HepG2 (cell line): ENCODE measurements around the gene CD86. TPM values are rescaled to one million over a fixed set of nuclear protein-coding genes. Genes with fewer than 3 reads are reported as not detected.

Experiments used
- ATAC-seq: fragments of 200-7000 bp; cut with Tn5 transposase; 3 replicates; pipeline ENCODE4 v1.9.1; 2020; ENCODE audit warnings: mild to moderate bottlenecking, moderate library complexity
- BruUV-seq: library from RNA; stranded (reverse); fragments of 400-500 nt; replicated peaks from 2 replicates; lab custom pipeline; 2021; lab: Mats Ljungman, UMichigan
- CTCF ChIA-PET: fragments of 300-600 bp; formaldehyde crosslinking; extraction: SDS; loops from one replicate; lab custom pipeline; 2021; ENCODE audit warnings: low total read pairs, inconsistent platforms, low intra/inter-chr PET ratio; lab: Yijun Ruan, JAX
- POLR2A ChIA-PET: fragments of 350-600 bp; sonication (Branson Sonifier 250); formaldehyde crosslinking; loops from one replicate; lab custom pipeline; 2020; ENCODE audit warnings: antibody characterized with exemption, inconsistent platforms; lab: Yijun Ruan, JAX
- DNase-seq: peaks from one replicate; pipeline ENCODE4 v3.0.0-alpha.2; 2015; ENCODE audit warnings: low spot score
- FAIRE-seq: peaks from 3 replicates; lab custom pipeline; 2011; peaks lifted over from hg19 to GRCh38; lab: Jason Lieb, UNC
- H2AFZ ChIP-seq: one replicate; pipeline ENCODE4 v1.6.1; 2011; ENCODE audit warnings: low read length, inconsistent platforms
- H3K27ac ChIP-seq: fragments of 300-600 bp; 3 replicates; pipeline ENCODE4 v1.8.0; 2011; ENCODE audit warnings: mixed run types, mild to moderate bottlenecking, mixed read lengths, low read length, inconsistent platforms; ENCODE audit not compliant: insufficient read depth; ENCODE audit errors: extremely low read length
- H3K27me3 ChIP-seq, 2 experiments: fragments of 200-600 bp in 1 of 2; 2 replicates in 1 of 2; 3 replicates in 1 of 2; pipeline versions ENCODE4 v1.6.0 to v1.8.0; 2011; ENCODE audit warnings: low read length in 2 of 2, mild to moderate bottlenecking in 2 of 2, moderate library complexity in 2 of 2, inconsistent platforms in 1 of 2; ENCODE audit not compliant: insufficient read depth in 2 of 2, control insufficient read depth in 1 of 2
- H3K36me3 ChIP-seq, 2 experiments: fragments of 200-600 bp in 1 of 2; replicated peaks in 1 of 2; 2 replicates in 1 of 2; 3 replicates in 1 of 2; pipeline versions ENCODE4 v1.5.1 to v1.8.0; 2011; ENCODE audit warnings: low read length in 2 of 2, inconsistent platforms in 1 of 2; ENCODE audit not compliant: insufficient read depth in 2 of 2, control insufficient read depth in 1 of 2
- H3K4me1 ChIP-seq: 2 replicates; pipeline ENCODE4 v1.5.1; 2012; ENCODE audit warnings: low read length, inconsistent platforms; ENCODE audit not compliant: insufficient read depth
- H3K4me2 ChIP-seq: 2 replicates; pipeline ENCODE4 v1.6.0; 2011; ENCODE audit warnings: low read depth, low read length, inconsistent platforms
- H3K4me3 ChIP-seq, 3 experiments: fragments of 200-600 bp in 1 of 3; sonication (generic), shearing (Covaris generic) in 1 of 3; replicated peaks in 1 of 3; 2 replicates each; pipeline ENCODE4 v1.5.1; 2011 to 2016; ENCODE audit warnings: low read length in 3 of 3, inconsistent platforms in 2 of 3, low read depth in 2 of 3, mild to moderate bottlenecking in 2 of 3, control low read depth in 1 of 3, mixed read lengths in 1 of 3; ENCODE audit not compliant: insufficient read depth in 1 of 3
- H3K79me2 ChIP-seq: one replicate; pipeline ENCODE4 v1.6.1; 2011; ENCODE audit warnings: low read length, inconsistent platforms; ENCODE audit not compliant: insufficient read depth
- H3K9ac ChIP-seq: 2 replicates; pipeline ENCODE4 v1.6.0; 2011; ENCODE audit warnings: mild to moderate bottlenecking, low read depth, low read length, inconsistent platforms; ENCODE audit not compliant: insufficient read depth
- H3K9me3 ChIP-seq: 2 replicates; pipeline ENCODE4 v1.5.1; 2012; ENCODE audit warnings: mild to moderate bottlenecking, low read length
- H4K20me1 ChIP-seq: 2 replicates; pipeline ENCODE4 v1.6.0; 2011; ENCODE audit warnings: inconsistent platforms, mild to moderate bottlenecking, low read length, moderate library complexity; ENCODE audit not compliant: insufficient read depth
- HNRNPK ChIP-seq: fragments of 200-400 bp; formaldehyde crosslinking; IDR thresholded peaks from 2 replicates; pipeline ENCODE4 v1.6.1; 2018; ENCODE audit warnings: low read length, low read depth, moderate library complexity, mild to moderate bottlenecking; ENCODE audit not compliant: poor library complexity, severe bottlenecking
- IKZF5 ChIP-seq: IDR thresholded peaks from 2 replicates; pipeline ENCODE4 v1.6.1; 2018; ENCODE audit warnings: missing genetic modification reagents, mild to moderate bottlenecking, missing compliant biosample characterization
- RFX5 ChIP-seq: IDR thresholded peaks from 2 replicates; pipeline ENCODE4 v1.6.1; 2011; ENCODE audit warnings: low read depth, low read length, improper control_type of control experiment
- XBP1 ChIP-seq: sonication (generic); formaldehyde crosslinking; IDR thresholded peaks from 2 replicates; pipeline ENCODE4 v1.5.0; 2020; ENCODE audit warnings: missing genetic modification reagents
- ZNF343 ChIP-seq: sonication (generic); formaldehyde crosslinking; IDR thresholded peaks from 2 replicates; pipeline ENCODE4 v1.4.0; 2020; ENCODE audit warnings: mild to moderate bottlenecking, missing genetic modification reagents
- ZNF646 ChIP-seq: sonication (generic); formaldehyde crosslinking; IDR thresholded peaks from 2 replicates; pipeline ENCODE4 v1.9.0; 2021; ENCODE audit warnings: mild to moderate bottlenecking, missing genetic modification reagents
- WGBS: methylation state at CpG from one replicate; pipeline ENCODE4 v1.1.6; 2017; ENCODE audit warnings: low lambda C conversion rate; 5-methylcytosine and 5-hydroxymethylcytosine counted together
- in situ Hi-C: cut with HindIII; loops from 2 replicates; pipeline ENCODE4 v1.10.0; 2017; ENCODE audit warnings: low pct_unique_long_range_greater_than_20kb; ENCODE audit not compliant: extremely low pct_ligation_motif_present
- intact Hi-C: fragments of 100-400 bp; cut with micrococcal nuclease; formaldehyde crosslinking; loops from one replicate; pipeline ENCODE4 v1.10.0; 2022; ENCODE audit not compliant: unreplicated experiment
- polyA plus RNA-seq, 8 experiments: library from polyadenylated mRNA; depleted of rRNA in 3 of 8; stranded (reverse) in 7 of 8; unstranded in 1 of 8; fragments of >200 nt; fragmentation: Illumina TruSeq in 4 of 8; extraction: Trizol in 4 of 8; gene quantifications; 2 replicates each; pipeline versions ENCODE4 v1.2.1 to v1.2.3, GENCODE V29; 2011 to 2016; ENCODE audit warnings: low read depth in 4 of 8, missing spikeins in 1 of 8, mixed read lengths in 1 of 8; ENCODE audit not compliant: insufficient read depth in 1 of 8
- total RNA-seq, 5 experiments: library from RNA; depleted of rRNA; stranded (reverse); fragments of >200 nt; fragmentation: Illumina TruSeq; extraction: Trizol; gene quantifications; 2 replicates each; pipeline ENCODE4 v1.2.3, GENCODE V29; 2016; ENCODE audit warnings: low read depth in 1 of 5

Gene CD86
- total and polyA plus RNA-seq, 2 of the 13 experiments (the other 11 are each of a cell fraction or from before 2014, with no cell fraction given): not detected

- in situ Hi-C loops (no loop called here), intact Hi-C loops (no loop called here)
- no peaks in the 10 kb centered on the region for H3K79me2 ChIP-seq
- WGBS: 61% methylated on average over 8 of the region's 8 CpGs
- ATAC-seq (no peak), DNase-seq (no peak), FAIRE-seq (no peak)
- H3K9ac ChIP-seq: no peak overlapping the region
- no peaks in the 10 kb centered on the region for H3K4me1 ChIP-seq
- ChIA-PET POLR2A (no interaction called here), CTCF (no interaction called here)
- H4K20me1 ChIP-seq: no peaks in the 10 kb centered on the region
- no peaks in the 10 kb centered on the region; a peak in 1 of 5 replicates for H3K27me3 ChIP-seq
- no peak overlapping the region for H3K4me3 ChIP-seq
- H3K4me2 ChIP-seq: no peak overlapping the region
- H3K9me3 ChIP-seq: no peaks in the 10 kb centered on the region
- no peaks in the 10 kb centered on the region for H3K36me3 ChIP-seq
- no TSS peak for BruUV-seq
- no peak for TF ChIP-seq HNRNPK
- no peak for TF ChIP-seq XBP1 (CRISPR knock-in tag)
- no peak for TF ChIP-seq ZNF646
- no peak for TF ChIP-seq IKZF5 (CRISPR knock-in tag)
- TF ChIP-seq ZNF343 (CRISPR knock-in tag): no peak
- TF ChIP-seq RFX5: no peak
- no peak overlapping the region for H3K27ac ChIP-seq
- H2AFZ ChIP-seq: no peak overlapping the region
Measured at GRCh38 chr3:122023335-122023910, 31.7 kb upstream of the CD86 start.
